GM08714 (cell line): ENCODE results near the gene SLC45A3.
"Not testable (repeated sequence)": the region's sequence is repeated elsewhere in the genome, so short reads cannot be mapped to it uniquely, and the experiment has no call there.

Source experiments
- H3K4me3 ChIP-seq: fragments of 200-500 bp; sonication (Bioruptor generic); 2 replicates; pipeline ENCODE4 v1.5.1; 2014; ENCODE audit warnings: mild to moderate bottlenecking, low read length, inconsistent platforms
- ZNF274 ChIP-seq: IDR thresholded peaks from 2 replicates; pipeline ENCODE4 v1.6.1; 2012; ENCODE audit warnings: mild to moderate bottlenecking, low read depth, low read length

Gene SLC45A3

DNA sequence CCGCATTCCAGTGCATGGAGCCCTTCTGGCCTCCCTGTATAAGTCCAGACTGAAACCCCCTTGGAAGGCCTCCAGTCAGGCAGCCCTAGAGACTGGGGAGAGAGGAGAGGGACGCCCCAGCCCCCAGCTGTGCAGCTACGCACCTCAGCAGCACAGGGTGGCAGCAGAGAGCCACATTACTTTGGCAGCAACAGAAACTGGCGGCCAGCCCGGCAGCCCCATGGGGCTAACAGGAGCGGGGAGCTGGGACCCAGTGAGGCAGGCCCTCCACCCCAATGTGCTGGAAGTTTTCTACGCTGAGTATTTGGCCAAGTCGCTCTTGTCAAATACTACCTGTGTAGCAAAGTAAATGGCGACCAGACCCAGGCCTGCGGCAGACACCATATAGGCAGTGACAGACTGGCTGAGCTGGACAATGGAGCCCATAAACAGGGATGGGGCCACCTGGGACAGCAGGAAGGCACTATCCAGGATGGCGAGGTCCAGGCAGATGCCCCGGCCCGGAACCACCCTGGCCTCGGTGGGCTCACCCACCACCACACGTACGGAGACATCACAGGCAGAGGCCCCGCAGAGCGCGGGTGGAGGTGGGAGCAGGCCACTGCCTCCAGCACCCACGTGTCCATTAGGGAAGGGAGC is 21.2 kb downstream of the SLC45A3 start:
- no peak overlapping the region for H3K4me3 ChIP-seq

DNA sequence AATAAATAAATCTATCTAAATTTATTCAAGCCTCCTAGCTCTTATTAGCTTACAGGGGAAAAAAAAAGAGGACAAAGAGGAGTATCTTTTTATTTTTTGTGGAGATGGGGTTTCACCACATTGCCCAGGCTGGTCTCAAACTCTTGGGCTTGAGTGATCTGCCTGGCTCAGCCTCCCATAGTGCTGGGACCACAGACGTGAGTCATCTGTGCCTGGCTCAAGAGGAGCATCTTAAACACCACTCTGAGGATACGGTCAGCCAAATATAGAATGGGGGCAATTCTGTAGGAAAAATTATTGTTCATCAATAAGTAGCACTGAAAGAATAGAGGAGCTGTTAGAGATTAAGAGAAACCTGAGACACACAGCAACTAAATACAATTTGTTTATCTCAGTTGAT is 24.1 kb downstream of the SLC45A3 start:
- no peak for TF ChIP-seq ZNF274
- no peak overlapping the region for H3K4me3 ChIP-seq

More for the DNA sequence above, 21.2 kb downstream of the SLC45A3 start:
- no peak for TF ChIP-seq ZNF274

DNA sequence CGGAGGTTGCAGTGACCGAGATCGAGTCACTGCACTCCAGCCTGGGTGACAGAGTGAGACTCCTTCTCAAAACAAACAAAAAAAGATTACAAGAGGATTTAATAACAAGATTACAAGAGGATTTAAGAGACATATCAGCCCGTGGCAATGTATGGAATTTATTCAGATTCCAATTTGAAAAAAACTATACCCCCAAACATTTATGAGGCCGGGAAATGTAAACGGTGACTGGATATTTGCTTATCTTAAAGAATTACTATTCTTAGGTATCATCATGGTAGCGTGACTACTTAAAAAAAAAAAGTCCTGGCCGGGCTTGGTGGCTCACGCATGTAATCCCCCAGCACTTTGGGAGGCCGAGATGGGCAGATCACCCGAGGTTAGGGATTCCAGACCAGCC is 27.3 kb downstream of the SLC45A3 start:
- no peak overlapping the region for H3K4me3 ChIP-seq
- no peak for TF ChIP-seq ZNF274

DNA sequence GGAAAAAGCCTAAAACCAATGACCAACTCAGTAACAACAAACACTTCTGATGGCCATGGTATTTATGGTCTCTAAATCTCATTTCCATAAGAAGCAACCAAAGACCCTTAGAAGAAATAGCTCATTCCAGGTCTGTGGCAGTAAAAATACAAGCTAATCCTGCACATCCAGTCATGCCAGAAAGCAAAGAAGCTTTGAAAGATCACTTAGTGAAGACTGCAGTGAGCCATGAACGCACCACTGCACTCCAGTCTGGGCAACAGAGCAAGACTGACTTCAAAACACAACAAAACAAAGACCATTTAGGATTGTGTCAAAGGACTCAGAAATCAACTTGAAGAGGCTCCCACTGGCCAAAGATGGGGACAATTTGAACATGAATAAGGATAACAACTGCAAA is 30.1 kb downstream of the SLC45A3 start:
- H3K4me3 ChIP-seq, result no peak overlapping the region
- TF ChIP-seq ZNF274, result no peak

DNA sequence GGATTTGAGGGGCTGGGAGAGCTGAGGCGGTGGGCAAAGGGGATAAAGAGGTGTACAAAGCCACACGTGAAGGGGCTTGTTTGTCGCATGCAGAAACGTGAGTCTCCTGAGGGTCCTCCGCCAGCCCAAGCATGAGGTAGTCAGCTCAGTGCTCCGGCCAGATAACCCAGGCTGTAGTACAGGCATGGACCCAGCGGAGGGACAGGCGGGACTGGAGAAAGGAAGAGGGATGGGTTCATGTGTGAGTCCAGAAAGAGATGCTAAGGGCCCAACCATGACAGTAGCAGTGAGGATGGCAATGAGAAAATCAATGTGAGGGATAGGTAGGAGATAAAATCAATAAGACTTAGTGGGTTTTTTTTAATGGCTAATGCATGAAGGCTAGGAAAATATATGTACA is 34.8 kb downstream of the SLC45A3 start:
- no peak for TF ChIP-seq ZNF274

DNA sequence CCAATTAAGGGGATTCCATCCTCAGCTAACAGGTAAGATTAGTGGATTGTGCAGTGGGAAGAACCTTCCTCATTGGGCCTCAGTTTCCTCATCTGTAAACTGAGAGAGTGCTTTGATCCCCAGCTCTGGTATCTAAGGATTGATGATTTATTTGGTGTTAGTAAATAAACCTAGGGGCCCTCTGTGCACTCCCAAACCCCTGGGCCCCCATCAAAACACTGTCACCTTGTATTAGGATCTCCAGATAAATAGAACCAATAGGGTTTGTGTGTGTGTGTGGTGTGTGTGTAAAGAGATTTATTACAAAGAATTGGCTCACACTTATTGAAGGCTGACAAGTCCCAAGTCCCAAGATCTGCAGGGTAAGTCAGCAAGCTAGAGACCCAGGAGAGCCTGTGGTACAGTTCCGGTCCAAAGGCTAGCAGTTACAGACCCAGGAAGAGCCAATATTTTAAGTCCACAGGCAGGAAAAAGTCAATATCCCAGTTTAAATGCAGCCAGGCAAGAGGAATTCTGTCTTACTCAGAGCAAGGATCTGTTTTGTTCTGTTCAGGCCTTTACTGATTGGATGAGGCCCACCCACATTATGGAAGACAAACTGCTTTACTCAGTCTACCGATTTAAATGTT is 37.5 kb downstream of the SLC45A3 start:
- TF ChIP-seq ZNF274, result no peak
- no peak overlapping the region for H3K4me3 ChIP-seq

More for the DNA sequence above, 34.8 kb downstream of the SLC45A3 start:
- H3K4me3 ChIP-seq, result no peak overlapping the region

DNA sequence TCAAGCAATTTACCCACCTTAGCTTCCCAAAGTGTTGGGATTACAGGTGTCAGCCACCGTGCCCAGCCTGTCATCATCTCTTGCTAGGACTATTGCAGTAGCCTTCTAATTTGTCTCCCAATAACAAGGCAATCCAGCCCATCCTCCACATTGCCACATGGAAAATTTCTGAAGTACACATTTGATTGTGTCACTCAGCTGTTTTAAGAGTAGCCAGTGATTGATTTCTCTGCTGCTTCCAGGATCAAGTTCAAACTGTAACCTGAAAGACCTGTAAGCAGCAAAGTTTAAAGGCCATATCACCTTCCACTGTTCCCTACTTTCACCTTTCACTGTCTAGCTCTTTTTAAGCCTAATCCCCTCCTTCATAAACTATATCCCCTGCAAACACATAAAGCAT is 40.7 kb downstream of the SLC45A3 start:
- no peak overlapping the region for H3K4me3 ChIP-seq
- TF ChIP-seq ZNF274, result no peak

DNA sequence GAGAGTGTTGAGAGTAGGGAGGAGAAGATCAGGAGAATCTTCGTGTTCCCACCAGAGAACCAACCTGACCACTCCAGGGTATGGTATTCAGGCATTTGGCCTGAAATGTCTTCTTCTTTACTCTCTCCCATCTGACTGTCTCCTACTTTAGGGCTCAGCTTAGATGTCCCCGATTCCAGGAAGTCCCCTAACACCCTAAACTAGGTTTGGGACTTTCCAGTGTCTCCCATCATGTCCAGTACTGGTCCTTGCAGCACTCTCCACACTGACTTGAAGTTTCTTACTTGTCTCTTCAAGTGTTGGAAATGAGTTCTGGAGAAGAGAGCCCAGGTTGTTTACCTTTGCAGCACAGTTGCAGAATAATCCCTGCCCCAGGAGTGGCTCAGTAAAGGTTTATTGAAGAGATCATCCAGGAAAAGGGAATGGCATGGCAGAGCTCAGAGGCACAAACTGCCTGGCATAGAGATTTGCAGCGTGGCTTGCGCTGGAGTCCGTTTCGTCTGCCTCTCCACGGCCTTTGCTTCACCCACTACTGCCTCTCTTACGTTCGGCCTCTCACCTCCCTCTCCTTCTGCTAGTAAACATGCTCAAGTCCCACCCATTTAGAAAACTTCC is 42.3 kb downstream of the SLC45A3 start:
- H3K4me3 ChIP-seq, result no peak overlapping the region
- TF ChIP-seq ZNF274, result no peak

DNA sequence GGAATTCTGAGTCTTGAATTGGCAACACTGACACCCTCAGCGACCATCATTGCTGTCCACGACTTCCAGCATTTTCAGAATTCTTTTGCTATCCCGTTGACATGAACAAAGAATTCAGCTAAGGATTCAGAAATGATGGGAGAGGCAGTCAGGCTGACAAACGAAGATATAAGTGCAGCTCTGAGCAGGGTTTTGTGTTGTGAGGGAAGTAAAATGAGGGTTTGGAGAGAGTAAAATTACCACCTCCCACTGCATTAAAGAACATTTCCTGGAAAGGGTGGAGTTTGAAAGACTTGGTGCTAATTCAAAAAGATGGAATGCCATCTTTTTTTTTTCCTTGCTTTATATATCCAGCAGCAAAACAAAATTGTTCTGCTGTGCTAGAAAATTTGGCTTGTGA is 43.6 kb downstream of the SLC45A3 start:
- H3K4me3 ChIP-seq, result no peak overlapping the region
- no peak for TF ChIP-seq ZNF274

DNA sequence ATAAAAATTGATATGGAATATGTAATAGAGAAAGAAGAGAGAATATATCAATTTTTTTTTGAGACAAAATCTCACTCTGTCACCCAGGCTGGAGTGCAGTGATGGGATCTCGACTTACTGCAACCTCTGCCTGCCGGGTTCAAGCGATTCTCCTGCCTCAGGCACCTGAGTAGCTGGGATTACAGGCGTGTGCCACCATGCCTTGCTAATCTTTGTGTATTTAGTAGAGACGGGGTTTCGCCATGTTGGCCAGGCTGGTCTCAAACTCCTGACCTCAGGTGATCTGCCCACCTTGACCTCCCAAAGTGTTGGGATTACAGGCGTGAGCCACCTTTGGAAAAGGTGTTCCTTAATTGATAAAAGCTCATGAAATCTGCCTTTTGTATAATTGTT is 44.2 kb downstream of the SLC45A3 start:
- not testable (repeated sequence) for H3K4me3 ChIP-seq

DNA sequence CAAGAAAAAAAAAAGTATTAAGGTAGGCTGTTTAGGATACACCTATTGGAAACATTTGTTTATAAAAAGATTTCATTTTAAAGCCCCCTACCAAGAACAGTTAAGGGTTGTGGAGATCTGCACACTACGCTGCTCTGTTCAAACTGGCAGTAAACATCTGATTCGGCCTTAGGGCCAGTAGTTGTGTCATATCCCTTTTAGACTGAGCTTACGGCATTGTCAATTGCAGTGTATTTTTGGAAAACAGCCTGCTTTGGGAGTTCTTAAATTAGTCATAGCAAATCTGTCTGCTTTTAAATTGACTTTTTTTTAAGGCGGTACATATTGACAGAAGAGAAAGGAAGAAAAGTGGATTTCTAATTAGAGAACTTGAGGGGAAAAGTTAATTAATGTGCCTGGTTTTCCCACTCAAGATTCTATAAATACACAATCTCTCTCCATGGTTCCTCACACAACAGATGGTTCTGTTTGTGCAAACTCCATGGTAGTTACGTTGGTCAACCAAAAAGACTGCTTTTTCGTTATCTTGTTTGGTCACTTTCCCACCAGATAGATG is 46.8 kb downstream of the SLC45A3 start:
- H3K4me3 ChIP-seq, result no peak overlapping the region
- TF ChIP-seq ZNF274, result no peak

DNA sequence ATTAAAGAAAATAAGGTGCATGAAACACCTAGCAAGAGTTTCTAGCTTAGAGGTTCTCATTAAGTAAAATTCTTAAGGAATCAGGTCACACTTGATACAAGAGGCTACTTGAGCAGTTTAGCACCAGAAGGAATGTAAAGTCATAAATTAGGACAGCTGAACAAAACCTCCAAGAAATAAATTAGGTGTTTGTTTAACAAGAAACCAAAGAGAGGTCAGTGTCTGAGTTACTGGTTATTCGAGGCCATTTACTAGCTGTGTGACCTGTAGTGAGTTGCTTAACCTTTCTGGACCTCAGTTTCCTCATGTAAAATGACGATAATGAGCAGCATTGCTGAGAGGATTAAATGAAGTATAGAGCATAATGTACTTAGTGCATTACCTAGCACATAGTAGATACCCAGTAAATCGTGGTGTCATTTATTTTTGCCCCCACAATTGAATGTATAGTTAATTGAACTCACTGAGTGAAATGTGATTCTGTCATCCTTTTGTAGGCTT is 47.6 kb downstream of the SLC45A3 start:
- peak overlapping the region; percentile 82 for H3K4me3 ChIP-seq
- TF ChIP-seq ZNF274, result no peak

DNA sequence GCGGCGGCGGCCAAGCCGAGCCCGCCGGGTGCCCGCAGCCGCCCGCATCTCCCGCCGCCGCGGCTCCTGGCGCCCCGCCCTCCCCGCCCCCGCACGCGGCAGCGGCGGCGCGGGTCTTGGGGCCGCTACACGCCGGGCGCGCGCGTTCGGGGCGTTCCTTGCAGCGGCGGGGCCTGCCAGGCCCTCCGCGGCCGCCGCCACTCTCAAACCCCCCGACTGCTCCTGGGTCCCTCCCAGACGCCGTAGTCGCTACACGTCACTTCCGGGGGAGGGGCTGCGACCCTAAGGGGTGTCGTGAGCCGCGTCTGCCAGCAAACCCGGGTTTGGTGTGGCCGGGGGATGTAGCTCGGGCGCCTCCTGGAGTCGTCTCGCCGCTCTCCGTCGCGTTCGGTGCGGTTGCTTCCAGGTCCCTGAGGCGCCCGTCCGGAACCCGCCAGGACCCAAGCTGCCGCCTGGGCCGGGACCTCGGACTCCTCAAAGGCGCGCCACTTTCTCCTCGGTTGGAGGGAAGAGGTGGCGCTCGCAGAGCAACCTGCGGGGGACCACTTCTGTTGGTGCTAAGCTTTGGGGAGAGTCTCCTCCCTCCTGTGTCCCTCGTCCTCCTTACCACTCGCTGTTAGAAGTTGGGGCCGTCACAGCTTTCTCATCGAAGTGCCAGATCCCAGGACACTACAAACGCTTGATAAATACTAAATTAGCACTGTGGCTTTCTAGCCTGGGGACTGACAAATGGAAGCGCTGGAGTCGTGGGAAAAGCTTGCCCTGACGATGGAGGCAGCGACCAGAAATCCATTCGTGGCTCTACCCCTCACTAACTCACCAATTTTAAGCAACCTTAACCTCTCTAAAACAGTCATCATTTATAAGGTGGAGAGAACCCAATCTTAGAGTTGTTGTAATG is 48.3 kb downstream of the SLC45A3 start, which contains the start of gene ELK4:
ELK4 (minus strand) TSS at position 244 of the 901 bp plus-strand sequence. CDS start 8,129 bp downstream, outside the sequence.
- no peak for TF ChIP-seq ZNF274
- H3K4me3 ChIP-seq, result peak within 1 kb of the TSS; percentile 82
